HG03039 (cell line): ENCODE data around the gene BCORL1.

Source experiments
- ATAC-seq: cut with Tn5 transposase; IDR thresholded peaks from one replicate; pipeline ENCODE4 v1.9.1; 2021; ENCODE audit warnings: mild to moderate bottlenecking, moderate library complexity; ENCODE audit not compliant: unreplicated experiment

The BCORL1 gene, protein sequence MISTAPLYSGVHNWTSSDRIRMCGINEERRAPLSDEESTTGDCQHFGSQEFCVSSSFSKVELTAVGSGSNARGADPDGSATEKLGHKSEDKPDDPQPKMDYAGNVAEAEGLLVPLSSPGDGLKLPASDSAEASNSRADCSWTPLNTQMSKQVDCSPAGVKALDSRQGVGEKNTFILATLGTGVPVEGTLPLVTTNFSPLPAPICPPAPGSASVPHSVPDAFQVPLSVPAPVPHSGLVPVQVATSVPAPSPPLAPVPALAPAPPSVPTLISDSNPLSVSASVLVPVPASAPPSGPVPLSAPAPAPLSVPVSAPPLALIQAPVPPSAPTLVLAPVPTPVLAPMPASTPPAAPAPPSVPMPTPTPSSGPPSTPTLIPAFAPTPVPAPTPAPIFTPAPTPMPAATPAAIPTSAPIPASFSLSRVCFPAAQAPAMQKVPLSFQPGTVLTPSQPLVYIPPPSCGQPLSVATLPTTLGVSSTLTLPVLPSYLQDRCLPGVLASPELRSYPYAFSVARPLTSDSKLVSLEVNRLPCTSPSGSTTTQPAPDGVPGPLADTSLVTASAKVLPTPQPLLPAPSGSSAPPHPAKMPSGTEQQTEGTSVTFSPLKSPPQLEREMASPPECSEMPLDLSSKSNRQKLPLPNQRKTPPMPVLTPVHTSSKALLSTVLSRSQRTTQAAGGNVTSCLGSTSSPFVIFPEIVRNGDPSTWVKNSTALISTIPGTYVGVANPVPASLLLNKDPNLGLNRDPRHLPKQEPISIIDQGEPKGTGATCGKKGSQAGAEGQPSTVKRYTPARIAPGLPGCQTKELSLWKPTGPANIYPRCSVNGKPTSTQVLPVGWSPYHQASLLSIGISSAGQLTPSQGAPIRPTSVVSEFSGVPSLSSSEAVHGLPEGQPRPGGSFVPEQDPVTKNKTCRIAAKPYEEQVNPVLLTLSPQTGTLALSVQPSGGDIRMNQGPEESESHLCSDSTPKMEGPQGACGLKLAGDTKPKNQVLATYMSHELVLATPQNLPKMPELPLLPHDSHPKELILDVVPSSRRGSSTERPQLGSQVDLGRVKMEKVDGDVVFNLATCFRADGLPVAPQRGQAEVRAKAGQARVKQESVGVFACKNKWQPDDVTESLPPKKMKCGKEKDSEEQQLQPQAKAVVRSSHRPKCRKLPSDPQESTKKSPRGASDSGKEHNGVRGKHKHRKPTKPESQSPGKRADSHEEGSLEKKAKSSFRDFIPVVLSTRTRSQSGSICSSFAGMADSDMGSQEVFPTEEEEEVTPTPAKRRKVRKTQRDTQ (N-terminal part only)

DNA sequence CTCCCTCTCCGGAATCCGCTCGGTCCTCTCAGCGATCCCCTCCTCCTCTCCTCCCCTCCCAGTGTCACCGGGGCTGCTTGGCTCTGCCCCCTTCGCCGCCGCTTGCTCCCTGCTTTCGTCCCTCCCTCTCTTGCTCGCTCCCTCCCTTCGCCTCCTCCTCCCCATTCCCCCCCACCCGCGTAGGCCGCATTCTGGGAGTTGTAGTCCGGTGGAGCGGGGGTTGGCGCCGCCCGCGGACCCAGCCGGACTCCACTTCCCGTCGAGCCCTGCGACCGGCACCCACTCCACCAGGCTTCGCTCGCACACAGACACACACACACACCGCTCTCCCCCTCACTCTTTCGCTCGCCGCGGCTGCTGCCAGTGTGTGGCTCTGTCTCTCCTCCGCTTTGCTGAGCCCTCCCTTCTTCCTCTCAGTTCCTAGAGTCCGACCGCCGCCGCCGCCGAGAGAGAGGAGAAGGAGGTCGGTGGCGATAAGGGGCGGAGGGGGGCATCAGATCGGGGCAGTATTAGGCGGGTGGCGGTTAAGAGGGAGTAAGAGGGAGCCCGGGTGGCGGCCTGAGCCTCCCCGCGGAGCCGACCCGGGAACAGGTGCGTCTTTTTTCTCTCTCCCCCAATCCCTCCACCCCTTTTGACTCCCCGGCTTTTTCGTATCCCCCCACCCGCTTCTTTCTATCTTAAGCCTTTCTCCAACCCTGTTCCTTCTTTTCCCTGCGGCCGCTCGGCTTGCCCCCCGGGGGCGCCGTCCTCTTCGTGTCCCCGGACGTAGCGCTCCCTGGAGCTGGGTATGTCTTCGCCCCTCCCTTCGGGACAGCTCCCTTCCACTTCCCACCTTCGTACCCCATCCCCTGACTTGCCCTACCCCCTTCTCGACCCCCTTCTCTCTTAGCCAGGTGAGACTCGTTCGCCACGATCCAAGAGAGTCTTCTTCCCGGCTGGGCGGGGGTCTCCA lies at the start of gene BCORL1:
Gene BCORL1 (plus strand): TSS at position 336 of the 952 bp plus-strand sequence. CDS start 22,597 bp downstream, outside the sequence.
- peak; percentile 88 for ATAC-seq

DNA sequence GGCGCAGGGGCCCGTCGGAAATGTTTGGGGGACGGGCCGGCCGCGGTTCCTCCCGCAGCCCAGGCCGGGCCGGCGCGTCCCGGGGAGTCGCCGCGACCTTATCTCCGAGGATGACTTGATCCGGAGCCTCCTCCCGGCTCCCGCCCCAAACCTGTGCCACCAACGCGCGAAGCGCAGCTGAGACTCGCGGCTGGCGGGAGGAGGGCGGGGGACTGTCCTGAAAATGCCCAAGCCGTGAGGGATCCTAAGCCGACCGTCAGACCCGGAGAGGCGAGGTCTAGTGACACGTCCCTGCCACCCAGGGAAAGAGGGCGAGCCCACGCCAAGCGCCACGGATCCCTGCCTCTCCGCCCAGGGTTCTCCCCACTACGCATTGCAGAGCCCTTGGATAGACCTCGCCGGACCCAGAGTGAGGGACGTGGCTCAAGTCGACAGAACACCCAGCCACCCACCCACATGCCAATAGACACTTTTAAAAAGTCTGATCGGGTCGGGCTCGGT lies 49.6 kb upstream of the BCORL1 start:
- ATAC-seq = peak; percentile 15

DNA sequence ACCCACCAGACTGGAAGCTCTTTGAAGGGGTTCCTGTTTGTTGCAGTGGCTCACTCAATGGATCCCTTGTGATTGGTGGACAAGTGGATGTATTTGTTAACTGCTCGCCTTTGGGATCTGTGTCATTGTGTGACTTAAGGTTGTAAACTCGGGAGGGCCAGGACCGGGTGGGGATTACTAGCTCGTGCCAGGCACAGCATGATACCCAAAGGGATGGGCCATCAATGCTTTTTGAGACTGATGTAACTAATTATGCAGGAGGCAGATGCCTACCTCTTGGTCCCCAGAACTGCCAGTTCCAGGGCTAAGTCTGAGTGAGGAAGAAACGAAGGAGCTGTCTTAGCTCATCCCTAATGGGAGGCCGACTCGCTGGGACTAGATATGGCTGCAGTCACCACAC lies 48.7 kb upstream of the BCORL1 start:
- ATAC-seq = no peak

DNA sequence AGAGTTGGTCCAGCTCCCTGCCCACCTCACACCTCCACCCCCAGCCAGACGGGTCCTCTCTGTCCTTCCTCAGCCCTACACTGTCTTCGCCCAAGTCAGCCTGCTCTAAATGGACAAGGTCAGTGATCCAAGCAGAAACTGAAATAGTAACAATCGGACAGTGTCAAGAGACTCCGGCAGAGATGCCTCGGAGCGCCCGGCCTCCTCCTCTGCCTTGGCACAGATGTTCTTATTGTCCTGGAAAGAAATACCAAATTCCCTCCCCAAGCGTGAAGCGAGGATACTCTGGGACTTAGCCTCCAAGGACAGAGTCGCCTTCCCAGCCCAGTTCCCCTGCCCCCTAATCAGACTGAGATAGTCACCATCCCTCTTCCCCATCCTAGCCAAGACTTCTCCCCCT lies 48.0 kb upstream of the BCORL1 start:
- ATAC-seq = no peak

DNA sequence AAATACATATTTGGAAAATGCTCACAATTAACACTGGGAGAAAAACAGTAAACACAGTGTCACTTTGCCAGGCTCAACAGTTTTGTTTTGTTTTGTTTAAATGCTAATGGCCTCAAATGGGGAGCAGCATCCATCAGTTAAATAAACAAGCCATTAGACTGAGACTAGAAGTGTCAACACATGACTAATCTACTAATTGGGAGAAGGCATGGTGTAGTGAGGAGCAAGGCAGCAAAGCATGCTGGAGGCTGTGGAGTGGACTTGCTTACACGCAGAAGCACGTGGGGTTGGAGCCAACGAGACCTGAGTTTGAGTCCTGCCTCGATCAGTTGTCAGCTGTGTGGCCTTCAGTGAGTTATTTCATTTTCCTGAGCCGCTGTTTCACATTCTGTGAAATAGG lies 47.5 kb upstream of the BCORL1 start:
- ATAC-seq = no peak

DNA sequence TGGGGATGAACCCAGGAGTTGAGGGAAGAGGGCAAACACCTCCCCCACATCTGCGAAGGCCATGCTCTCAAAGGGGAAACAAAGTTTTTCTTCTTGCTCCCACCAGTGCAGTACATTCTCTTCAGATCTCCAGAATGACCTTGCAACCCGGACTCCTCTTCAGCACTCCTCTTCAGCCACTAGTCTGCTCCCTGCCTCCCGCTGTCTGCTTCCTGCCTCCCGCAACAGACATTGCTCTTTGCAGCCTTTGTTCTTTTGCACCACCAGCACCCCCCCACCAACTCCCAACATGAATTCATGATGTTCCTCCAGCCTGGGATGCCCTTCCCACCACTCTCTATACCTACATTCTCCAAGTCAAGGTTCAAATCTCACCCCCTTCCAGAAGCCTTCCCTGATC lies 44.4 kb upstream of the BCORL1 start:
- ATAC-seq = no peak

DNA sequence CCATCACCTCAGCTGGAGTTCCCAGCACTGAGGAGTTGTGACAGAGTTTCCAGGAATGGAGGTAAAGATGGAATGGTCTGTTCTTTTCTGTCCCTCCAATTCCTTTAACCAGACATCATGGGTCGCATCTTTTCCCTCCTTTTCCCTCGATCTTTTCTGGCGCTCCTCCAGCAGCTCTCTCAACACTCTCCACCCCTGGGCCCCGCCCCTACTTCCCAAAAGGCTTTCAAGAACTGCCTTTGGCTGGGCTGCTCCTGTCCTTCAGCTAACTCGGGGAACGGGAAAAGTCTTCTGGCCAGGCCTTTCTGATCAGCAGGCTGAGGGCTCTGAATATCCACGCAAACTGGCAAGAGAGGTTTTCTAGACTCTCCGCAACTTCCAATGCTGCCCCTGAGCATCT lies 42.4 kb upstream of the BCORL1 start:
- no peak for ATAC-seq

DNA sequence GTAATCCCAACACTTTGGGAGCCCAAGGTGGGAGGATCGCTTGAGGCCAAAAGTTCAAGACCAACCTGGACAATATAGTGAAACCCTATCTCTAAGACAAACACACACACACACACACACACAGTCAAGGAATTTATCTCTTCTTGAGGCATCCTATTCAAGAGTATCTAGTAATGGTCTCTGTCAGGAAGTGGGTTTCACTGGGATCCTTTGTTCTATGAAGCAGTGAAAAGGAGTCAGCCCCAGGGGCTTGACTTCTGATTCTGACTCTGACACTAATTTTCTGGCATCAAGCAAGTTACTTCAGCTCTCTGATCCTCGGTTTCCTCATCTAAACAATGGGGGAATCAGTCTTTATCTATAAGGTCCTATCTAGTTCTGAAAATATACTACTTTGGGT lies 41.7 kb upstream of the BCORL1 start:
- no peak for ATAC-seq

DNA sequence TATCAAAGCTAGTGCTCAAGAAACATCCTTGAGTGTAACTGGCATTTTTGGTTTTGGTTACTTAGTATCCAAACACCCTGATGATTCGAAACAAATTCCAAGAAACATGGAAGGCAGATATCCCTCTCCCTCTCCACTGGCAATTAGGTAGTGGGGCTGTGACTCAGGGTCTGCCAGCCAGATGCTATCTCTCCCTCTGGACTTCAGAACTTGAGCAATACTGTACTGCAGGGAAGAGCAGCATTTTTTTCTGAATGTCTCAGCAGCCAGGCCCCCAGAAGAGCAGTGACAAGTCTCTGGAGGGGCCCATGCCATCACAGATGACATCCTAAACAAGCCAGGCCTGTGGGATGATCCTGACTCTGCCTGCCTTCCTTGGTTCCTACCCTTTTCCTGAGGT lies 37.3 kb upstream of the BCORL1 start:
- no peak for ATAC-seq

DNA sequence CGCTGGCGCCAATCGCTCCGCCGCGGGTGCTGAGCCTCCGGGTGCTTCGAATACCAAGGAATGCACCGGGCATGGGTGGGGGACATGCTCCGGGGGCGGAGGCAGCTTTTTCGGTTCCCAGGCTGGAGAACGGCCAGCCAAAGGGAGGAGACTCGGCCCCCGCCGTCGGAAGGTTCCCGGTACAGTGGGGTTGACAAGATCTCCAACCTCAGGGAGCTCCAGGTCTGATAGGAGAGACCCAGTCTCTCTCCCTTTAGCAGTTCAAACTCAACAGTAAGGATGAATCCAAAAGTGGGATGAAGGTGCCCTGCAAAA lies 29.1 kb upstream of the BCORL1 start:
- ATAC-seq = no peak

DNA sequence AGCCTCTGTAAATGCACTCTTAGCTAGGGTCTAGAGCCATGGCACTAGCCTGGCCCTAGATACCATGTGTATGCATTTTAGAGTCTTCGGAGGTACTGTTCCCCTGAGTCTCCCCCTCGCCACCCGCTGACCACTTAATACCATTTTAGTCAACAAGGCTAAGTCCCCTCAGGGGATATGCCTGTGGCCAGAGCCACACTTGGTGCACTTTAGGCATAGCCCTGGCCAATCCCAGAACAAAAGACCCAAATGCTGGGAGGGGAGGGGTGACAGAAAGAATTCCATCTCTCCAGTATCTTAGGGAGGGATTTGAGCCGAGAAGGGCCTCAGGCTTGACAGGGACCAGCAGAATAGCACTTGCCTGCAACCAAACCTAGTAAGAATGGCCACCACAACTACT lies 28.6 kb upstream of the BCORL1 start:
- no peak for ATAC-seq

DNA sequence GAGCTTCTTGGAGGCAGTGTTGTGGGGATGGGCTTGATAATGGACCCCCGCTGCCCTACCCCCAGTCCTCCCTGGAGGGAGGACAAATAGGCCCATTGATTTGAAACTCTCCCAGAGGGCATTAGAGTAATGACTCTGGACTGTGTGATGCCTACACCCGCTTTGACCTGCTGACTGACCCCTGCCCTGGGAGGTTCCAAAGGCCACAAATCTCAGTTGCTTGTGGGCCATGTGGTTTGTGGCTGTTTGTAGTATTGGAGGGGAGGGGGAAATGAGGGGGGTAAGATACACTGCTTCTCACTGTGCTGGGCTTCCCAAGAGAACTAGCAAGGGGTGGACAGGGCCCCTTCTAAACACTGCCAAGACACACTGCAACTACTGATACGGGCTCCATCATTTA lies 27.6 kb upstream of the BCORL1 start:
- no peak for ATAC-seq

DNA sequence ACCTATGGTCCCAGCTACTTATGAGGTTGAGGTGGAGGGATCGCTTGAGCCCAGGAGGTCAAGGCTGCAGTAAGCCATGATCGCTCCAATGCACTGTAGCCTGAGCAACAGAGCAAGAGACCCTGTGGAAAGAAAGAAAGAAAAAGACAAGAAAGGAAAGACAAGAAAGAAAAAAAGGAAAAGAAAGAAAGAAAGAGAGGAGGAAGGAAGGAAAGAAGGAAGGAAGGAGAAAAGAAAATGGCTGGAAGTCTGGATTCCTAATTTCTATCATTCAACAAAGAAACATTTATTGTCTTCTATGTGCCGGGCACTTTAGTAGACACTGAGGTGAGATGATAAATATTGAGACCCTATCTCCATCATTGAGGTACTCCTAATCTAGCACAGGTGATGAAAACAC lies 26.8 kb upstream of the BCORL1 start:
- no peak for ATAC-seq

DNA sequence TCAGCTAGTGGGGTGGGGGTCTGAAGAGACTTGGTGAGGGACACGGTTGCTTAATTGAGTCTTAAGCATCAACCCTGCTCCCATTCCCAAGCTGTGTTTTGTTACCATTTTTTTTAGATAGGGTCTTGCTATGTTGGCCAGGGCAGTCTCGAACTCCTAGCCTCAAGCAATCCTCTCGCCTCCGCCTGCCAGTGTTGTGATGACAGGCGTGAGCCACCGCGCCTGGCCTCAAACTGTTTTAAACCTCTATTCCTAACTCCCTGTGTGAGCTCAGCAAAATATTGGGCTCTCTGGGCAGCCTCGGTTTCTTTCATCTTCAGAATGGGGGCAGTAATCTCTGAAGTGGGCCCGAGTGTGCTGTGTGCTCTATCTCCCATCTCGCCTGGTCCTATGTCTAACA lies 26.3 kb upstream of the BCORL1 start:
- ATAC-seq = no peak

DNA sequence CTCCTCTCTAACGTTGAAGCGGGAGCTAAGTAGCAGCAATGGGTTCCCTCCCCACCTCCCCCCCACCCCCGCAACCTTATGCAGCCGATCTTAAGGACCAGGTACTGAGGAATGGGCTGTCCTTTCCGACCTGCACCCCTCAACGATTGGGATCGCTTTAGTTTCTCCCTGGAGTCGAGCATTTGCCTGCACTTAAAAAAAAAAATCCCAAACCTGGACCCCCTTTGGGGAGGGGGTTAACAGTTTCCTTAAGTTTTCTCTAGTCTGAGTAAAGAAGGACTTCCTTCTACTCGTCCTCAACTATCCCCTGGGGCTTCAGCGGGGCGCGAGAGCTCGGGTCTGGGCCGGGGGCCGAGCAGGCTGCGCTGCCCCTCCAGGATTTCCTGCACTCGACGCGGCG lies 25.7 kb upstream of the BCORL1 start:
- no peak for ATAC-seq

DNA sequence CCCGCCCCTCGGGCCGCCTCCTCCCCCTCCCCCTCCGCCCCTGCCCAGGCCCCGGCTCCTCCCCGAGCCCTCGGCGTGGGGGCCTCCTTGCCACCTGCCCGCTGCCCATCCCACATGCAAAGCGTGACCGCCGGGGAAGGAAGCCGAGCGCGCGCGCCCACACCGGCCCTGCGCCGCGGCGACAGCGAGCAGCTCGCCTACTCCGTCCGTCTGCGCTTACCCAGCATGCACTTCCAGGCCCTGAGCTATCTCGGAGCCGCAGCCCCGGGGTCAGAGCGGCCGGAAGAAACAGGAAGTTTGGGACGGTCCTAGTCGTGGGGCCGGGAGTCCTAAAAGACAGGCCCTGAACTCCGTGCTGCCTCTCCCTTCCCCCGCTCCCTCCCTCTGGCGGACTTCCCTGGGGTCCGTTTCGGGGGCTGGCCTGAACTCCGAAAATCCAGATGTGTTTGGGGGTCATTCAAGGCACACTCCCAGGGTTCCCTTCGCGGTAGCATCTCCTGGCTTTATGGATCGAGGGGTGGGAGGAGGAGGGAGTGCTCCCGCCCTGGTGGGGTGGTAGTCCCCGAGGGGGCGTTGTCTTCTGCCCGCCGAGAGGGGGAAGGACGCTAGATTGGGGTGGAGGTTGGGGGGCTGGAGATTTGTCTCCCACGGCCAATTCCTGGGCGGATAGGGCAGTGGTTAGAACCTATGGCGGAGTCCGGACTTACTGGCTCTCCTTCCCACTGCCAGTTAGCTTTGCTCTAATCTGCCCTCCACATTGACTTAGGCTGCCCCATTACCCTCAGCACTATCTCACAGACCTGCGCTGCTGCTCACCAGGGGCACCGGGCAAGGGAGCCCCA lies 25.0 kb upstream of the BCORL1 start:
- peak; percentile 64 for ATAC-seq

DNA sequence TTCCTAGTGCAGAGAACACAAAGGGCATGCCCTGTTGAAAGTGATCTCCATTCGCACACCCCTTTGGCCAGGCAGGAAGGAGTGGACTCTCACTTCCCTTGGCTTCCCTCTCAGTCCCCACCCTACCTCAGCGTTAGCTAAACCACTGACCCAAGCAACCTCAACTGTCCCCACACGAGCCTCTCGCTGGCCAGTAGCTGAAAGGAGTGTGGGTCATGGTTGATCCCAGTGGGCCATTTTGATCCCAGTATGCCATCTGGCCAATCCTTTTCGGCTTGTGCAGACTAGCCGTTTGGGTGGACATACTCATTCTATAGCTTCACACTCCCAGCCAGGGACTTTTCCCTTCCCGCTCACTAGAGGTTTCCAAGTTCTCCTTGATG lies 24.4 kb upstream of the BCORL1 start:
- ATAC-seq = no peak

DNA sequence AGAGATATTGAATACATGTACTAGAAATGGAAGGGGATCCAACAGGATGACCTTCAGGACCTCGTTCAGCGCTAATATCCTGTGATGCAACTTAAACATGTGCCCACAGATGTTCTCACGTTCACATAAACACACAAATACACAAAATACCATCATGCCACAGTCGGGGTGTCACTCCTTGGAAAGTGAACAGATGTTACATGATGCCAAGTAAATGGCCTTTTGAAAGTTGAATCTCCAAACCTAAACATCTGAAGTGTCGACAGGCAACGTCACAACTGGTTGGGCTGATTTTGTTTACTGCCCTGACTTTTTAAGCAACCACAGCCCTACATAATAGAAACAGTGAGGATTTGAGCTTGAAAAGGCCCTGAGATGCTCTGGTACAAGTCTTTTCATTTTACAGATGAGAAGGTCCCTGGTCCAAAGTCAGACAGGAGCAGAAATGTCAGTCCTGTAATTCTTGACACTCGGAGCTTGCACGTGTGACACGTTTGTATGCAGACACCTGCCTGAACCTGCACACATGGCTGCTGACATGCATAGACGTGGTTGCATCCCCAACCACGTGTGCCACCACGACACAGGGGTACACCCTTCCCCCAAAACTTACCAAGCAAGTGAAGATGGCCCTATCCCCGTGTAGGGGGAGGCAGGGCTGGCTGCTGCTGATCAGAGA lies 23.5 kb upstream of the BCORL1 start:
- no peak for ATAC-seq

DNA sequence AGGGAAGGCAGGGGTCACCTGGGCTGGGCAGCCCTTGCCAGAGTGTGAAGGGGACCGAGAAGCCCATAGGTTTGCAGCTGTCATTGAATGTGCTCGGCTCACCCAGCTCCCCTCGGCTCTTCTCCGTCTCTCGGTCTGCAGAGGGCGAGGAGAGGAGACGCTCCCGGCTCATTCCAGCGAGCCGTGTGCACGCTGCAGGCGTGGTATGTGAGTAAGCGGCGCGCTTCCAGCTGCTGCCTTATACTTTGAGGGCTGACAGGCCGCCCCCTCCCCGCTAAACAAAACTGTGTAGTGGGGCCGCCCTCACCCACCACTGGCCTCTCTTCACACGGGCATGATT lies 23.0 kb upstream of the BCORL1 start:
- no peak for ATAC-seq
